GM19452 (cell line): ENCODE results near the gene SKP1.
A peak's percentile ranks its signal among the peaks of the same experiment; 100 is the strongest.

Source experiments
- ATAC-seq: cut with Tn5 transposase; IDR thresholded peaks from one replicate; pipeline ENCODE4 v1.9.1; 2021; ENCODE audit not compliant: unreplicated experiment

Gene SKP1

GRCh38 chr5:134113902-134114875 is 62.6 kb downstream of the SKP1 start, which contains the start of gene TCF7:
TSS of gene TCF7 (plus strand) at chr5:134114681. CDS start at chr5:134114907, 226 bp downstream.
- peak; percentile 87 for ATAC-seq

DNA sequence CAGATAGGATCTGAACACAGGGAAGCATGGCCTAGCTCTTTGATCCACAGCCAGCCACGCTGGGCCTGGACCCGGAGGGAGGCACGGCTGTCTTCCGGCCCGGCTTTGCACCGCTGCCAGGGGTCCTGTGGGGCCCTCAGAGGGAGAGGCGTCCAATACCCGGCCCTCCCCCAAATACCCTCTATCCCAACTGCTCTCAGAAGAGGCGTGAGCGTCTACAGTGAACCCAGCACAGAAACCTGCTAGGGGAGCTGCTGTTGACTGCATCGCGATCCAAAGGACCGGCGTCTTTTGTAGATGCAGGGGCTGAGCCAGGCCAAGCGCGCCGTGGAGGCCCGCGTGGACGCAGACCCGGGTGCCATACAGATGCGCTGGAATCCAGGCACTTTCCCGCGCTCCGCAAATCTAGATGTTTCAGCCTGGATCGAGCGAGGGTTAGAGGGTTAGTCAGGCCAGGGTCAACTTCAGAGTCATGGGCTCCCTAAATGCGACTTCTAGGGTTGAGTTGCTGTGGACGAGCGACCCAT is 63.3 kb downstream of the SKP1 start:
- no peak for ATAC-seq

DNA sequence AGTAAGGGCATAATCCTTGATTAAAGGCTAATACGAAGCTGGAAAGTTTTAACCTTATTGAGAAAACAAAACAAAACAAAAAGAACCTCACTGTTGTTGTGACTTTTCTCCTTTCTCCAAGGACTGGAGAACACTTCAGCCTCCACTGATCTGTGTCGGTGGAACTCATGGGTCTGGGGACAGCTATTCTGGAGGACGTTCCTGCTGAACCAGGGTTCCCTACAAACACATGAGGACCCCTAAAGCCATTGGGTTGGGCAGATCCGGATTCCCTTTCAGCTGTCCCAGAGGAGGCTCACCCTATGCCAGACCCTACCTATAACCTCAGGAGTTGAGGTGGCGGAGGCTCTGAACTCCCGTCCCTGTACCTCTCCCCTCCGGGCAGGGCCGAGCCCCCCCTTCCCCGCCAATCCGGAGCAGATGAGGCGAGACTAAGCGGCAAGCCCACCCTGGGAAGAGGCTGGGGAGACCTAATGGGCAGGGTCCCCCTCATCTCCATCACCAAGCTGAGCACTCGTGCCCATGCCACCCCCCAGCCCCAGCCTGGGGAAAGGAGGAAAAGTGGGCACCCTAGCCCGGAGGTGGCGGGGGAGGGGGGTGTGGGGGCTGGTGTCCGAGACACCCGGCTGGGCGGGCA is 63.9 kb downstream of the SKP1 start:
- ATAC-seq = no peak

DNA sequence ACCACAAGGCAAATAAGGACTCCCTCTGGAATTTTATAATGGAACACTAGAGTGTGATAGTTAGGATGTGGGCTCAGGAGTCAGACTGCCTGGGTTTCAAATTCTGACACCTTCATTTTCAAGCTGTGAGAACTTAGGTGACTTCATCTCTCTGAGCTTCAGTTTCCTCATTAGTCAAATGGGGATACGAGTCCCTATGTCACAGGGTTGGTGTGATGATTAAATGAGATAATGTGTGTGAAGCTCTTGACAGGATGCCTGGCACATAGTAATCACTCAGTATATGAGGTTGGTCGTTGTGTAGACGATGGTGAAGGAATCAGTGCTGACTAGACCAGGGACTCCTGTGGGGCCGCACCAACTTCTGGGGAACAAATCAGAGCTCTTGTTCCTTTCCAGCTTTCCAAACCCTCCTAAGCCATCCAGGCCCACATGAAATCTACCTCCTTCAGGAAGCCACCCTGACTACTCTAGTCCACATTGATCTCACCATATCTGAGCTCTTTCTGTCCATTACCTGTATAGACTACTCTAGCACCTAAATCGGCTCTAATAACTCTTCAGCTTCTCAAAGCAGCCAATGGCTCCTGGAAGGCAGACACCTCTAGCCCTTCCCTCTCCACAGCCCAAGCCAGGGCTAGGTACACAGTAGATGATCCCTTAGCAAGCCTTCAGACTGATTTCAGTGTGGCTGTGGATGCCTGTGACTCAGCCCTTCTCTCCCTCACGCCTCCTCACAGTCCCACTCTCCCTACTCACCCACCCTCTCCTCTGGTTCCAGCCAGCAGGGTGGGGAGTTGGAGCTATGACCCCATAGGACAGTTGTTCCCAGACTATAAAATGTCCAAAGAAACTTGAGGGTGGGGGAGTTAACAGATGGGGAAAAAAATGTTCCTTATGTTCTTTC is 64.8 kb downstream of the SKP1 start:
- ATAC-seq = no peak

- ATAC-seq = no peak
Measured at GRCh38 chr5:134110382-134110781, 66.4 kb downstream of the SKP1 start.

GRCh38 chr5:134107779-134108178 is 69.0 kb downstream of the SKP1 start:
- ATAC-seq = no peak

DNA sequence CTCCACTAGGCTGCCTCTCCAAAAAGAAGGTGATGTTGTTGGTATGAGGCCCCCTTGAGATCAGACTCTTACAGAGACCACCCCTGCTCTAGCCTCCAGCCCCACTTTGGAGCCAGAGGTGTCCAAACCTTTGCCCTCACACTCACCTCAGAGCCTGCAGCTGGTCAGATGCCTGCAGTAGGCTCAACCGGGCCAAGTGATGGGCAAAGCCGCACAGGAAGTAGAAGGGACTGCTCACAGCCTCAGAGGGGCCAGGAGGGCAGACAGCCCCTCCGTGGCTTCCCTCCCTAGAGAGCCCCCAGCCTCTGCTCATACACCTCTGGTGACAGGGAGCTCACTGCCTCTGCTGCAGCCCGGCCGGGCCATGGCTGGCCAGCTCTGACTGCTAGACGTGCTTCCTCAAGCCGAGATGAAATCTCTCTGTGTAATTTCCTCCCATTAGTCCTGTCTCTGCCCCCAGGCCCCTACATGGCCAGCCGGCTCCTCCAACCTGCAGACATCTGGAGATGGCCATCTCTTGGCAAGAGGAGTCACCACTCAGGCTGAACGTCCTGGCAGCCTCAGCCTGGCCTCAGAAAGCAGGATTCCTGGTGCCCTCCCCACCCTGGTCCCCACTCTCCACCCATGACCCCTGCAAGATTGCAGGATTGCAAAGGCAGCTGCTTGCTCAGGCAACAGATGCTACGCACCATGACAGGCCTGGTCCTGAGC is 69.6 kb downstream of the SKP1 start:
- ATAC-seq = no peak

- no peak for ATAC-seq
Measured at GRCh38 chr5:134103998-134104654, 72.6 kb downstream of the SKP1 start.

DNA sequence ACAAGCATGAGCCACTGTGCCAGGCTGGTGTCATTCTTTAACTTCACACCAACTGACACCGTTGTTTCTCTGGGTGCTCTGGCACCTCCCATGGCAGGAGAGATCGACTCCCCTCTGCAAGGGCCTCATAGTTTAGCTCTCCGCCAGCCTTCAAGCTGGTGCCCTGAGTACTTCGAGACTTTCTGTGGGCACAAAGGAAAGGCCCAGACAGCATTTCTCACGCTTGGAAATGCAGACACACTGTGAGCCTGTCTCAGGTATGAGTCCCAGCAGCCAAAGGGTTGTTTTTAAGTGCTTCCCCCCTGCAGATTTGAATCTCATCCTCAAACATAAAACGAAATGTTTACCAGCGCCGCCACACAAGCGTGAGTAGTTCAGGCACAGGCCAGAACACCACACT is 73.4 kb downstream of the SKP1 start:
- ATAC-seq = no peak

DNA sequence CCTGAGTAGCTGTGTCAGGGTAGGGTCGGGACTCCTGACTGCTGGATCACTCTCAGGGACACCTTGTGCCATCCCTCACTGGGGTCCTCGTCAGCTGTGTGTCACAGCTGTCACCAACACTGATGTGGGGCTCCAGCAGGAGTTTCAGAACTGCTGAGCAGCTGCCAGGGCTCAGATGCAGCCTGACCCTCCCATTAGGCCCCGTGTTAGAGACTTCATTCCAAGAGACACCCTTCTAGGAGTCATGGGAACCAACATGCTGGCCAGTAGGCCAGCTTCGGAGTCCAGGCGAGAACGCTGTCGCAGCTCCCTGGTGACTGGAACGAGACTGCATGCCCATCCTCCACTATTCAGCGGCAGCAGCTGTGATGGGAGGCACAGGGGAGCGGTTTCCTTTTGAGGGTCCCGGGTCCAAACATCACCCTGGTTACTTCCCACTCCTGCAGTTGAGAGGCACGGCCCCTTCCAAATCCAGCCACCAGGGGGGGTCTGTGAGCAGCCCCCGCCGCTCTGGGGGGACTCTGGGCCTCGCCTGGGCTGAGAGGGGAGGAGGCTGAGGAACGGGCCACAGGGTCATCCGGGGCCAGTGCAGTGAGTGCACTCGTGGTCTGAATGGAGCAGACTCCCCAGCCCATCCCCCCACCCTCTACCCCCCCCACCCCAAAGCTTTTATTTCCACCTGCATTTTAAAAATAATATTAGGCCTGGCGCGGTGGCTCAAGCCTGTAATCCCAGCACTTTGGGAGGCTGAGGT is 74.9 kb downstream of the SKP1 start:
- ATAC-seq = no peak

DNA sequence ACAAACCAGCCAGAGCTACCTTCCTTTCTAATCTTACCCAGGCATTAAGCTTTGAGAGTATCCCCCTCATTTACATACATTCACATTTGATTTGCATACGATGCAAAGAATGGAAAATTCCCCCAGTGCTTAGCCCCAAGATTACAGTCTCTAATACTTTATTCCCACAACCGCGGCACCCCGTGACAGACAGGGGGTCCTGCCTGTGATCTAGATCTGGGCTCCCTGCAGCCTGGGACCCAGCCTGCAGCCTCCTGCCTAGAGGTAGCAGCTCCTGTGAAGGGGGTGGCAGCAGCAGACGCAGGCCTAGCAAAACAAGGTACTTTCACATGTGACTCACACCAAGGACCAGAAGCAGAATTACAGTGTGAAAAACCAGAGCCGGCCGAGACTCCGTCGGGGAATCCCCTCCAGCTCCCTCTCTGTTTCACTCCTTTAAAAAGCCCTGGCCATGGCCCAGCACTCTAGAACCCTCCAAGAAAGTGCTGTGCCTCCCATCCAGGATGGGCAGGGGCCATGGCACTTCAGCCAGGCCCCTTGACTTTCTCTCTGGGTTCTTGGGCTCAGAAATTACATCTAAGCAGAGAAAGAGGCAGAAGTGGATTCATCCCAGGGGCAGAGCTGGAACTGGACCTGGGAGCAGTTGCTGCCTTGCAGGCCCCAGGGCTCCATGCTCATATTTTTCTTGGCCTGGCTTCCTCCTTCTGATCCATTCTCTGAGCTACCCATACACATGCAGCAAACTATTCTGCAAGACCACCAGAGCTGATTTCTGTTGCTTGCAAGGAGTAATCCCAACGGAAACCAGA is 76.3 kb downstream of the SKP1 start:
- peak; percentile 84 for ATAC-seq

- ATAC-seq = no peak
Measured at GRCh38 chr5:134099939-134100282, 76.8 kb downstream of the SKP1 start.

DNA sequence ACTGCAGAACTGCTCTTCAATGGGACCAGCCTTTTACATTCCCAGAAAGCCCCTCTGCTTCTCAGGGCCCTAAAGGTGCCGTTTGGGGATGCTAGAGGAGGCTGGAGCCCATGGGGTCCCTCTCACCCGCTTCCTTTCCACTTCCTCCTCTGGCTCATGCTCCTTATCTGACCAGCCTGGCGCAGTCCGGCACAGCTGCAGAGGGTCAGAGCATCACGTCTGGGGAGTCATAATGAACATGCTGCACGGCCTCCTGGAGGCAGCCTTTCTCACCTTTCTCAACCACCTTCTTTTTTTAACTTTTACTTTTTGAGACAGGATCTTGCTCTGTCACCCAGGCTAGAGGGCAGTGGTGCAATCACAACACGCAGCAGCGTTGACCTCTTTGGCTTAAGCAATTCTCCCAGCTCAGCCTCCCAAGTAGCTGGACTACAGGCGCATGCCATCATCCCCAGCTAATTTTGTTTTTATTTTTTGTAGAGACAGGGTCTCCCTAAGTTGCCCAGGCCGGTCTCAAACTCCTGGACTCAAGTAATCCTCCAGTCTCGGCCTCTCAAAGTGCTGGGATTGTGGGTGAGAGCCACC is 77.4 kb downstream of the SKP1 start:
- no peak for ATAC-seq
